AG04450 (cell line): Measurements from ENCODE around the gene RET. TPM values are rescaled to one million over a fixed set of nuclear protein-coding genes. Genes with fewer than 3 reads are reported as not detected.

Experiments
- CTCF ChIA-PET: fragments of 300-600, 350-600 bp; formaldehyde crosslinking; extraction: SDS; loops from one replicate; lab custom pipeline; 2022; ENCODE audit warnings: antibody characterized with exemption, inconsistent platforms; lab: Charles Lee
- POLR2A ChIA-PET: fragments of 350-600 bp; formaldehyde crosslinking; extraction: SDS; loops from one replicate; lab custom pipeline; 2021; ENCODE audit warnings: antibody characterized with exemption, inconsistent platforms; lab: Yijun Ruan, JAX
- DNase-seq: peaks from one replicate; pipeline ENCODE4 v3.0.0-alpha.2; 2011; ENCODE audit warnings: low read depth, low spot score
- H3K27ac ChIP-seq: one replicate; pipeline ENCODE4 v1.5.1; 2012; ENCODE audit warnings: low read depth, low read length, control low read depth
- H3K27me3 ChIP-seq: one replicate; pipeline ENCODE4 v1.6.0; 2012; ENCODE audit warnings: low read length; ENCODE audit not compliant: control insufficient read depth, insufficient read depth
- H3K4me3 ChIP-seq: 2 replicates; pipeline ENCODE4 v1.5.1; 2011; ENCODE audit warnings: mild to moderate bottlenecking, low read depth, low read length, control low read depth
- H3K9me3 ChIP-seq: 2 replicates; pipeline ENCODE4 v1.5.1; 2012; ENCODE audit warnings: low read length; ENCODE audit not compliant: control insufficient read depth, insufficient read depth
- CTCF ChIP-seq: IDR thresholded peaks from 2 replicates; pipeline ENCODE4 v1.5.1; 2011; ENCODE audit warnings: low read depth, low read length, control low read depth, inconsistent platforms
- polyA plus RNA-seq: library from polyadenylated mRNA; depleted of rRNA; stranded (reverse); fragments of >200 nt; gene quantifications from 2 replicates; pipeline ENCODE4 v1.2.3, GENCODE V29; 2011

RET gene
- polyA plus RNA-seq, 1 experiment: 0.06 TPM

- DNase-seq: no peak
- no peak for TF ChIP-seq CTCF
- Histone ChIP-seq H3K27me3 (peaks cover 3% of the 10 kb centered on the region), H3K4me3 (no peak overlapping the region), H3K27ac (no peak overlapping the region), H3K9me3 (no peaks in the 10 kb centered on the region; the same call in 1 of the 2 replicates)
- ChIA-PET CTCF (interaction anchor here (0.5 kb wide), 1 partner anchor 475 kb away, joined by 3 read pairs; no protein-coding TSS in a partner anchor), POLR2A (no interaction called here)
These were observed 34.2 kb downstream of the RET start for GRCh38 chr10:43111101-43111500.

- H3K4me3 ChIP-seq: no peak overlapping the region
- no peak overlapping the region for H3K27ac ChIP-seq
- ChIA-PET CTCF (no interaction called here), POLR2A (no interaction called here)
- no peak for TF ChIP-seq CTCF
- peaks cover 3% of the 10 kb centered on the region for H3K27me3 ChIP-seq
- DNase-seq: no peak
- no peaks in the 10 kb centered on the region; the same call in 1 of the 2 replicates for H3K9me3 ChIP-seq
These were observed 35.2 kb downstream of the RET start for GRCh38 chr10:43111921-43112607.

GRCh38 chr10:43112608-43112961, 35.7 kb downstream of the RET start:
- no peak overlapping the region for H3K27ac ChIP-seq
- DNase-seq: no peak
- ChIA-PET CTCF (no interaction called here), POLR2A (no interaction called here)
- no peak for TF ChIP-seq CTCF
- peaks cover 3% of the 10 kb centered on the region for H3K27me3 ChIP-seq
- H3K9me3 ChIP-seq: no peaks in the 10 kb centered on the region; the same call in 1 of the 2 replicates
- no peak overlapping the region for H3K4me3 ChIP-seq

- H3K9me3 ChIP-seq: no peaks in the 10 kb centered on the region; the same call in 1 of the 2 replicates
- H3K27me3 ChIP-seq: peaks cover 7% of the 10 kb centered on the region
- ChIA-PET POLR2A (no interaction called here), CTCF (no interaction called here)
- no peak overlapping the region for H3K4me3 ChIP-seq
- no peak overlapping the region for H3K27ac ChIP-seq
- TF ChIP-seq CTCF: no peak
- DNase-seq: no peak
These were observed 36.6 kb downstream of the RET start for GRCh38 chr10:43113201-43114087.
